Osteoblast (primary cell): ENCODE measurements around the gene DENND2A. TPM values are rescaled to one million over a fixed set of nuclear protein-coding genes. Genes with fewer than 3 reads are reported as not detected.
"Not testable (repeated sequence)": the region's sequence is repeated elsewhere in the genome, so short reads cannot be mapped to it uniquely, and the experiment has no call there.

Source experiments
- DNase-seq: peaks from one replicate; pipeline ENCODE4 v3.0.0; 2011; ENCODE audit warnings: low spot score, mixed read lengths; ENCODE audit not compliant: insufficient read length; ENCODE audit errors: missing footprints
- H2AFZ ChIP-seq: 2 replicates; pipeline ENCODE4 v1.6.0; 2011; ENCODE audit warnings: mild to moderate bottlenecking, low read length
- H3K27ac ChIP-seq: 2 replicates; pipeline ENCODE4 v1.5.1; 2011; ENCODE audit warnings: mild to moderate bottlenecking, low read depth, low read length, moderate library complexity
- H3K27me3 ChIP-seq: 2 replicates; pipeline ENCODE4 v1.6.0; 2012; ENCODE audit warnings: mild to moderate bottlenecking, control low read depth, inconsistent platforms, low read length, moderate library complexity; ENCODE audit not compliant: insufficient read depth
- H3K36me3 ChIP-seq: 2 replicates; pipeline ENCODE4 v1.5.1; 2011; ENCODE audit warnings: mild to moderate bottlenecking, low read length, control low read depth, moderate library complexity; ENCODE audit not compliant: insufficient read depth
- H3K4me1 ChIP-seq: 2 replicates; pipeline ENCODE4 v1.5.1; 2011; ENCODE audit warnings: mild to moderate bottlenecking, low read length, control low read depth, moderate library complexity; ENCODE audit not compliant: insufficient read depth
- H3K4me2 ChIP-seq: 2 replicates; pipeline ENCODE4 v1.6.0; 2011; ENCODE audit warnings: mild to moderate bottlenecking, low read length; ENCODE audit not compliant: insufficient read depth
- H3K4me3 ChIP-seq: fragments of 200-600 bp; sonication (generic); 3 replicates; pipeline ENCODE4 v1.5.1; 2012; ENCODE audit warnings: mild to moderate bottlenecking, low read length, inconsistent platforms; ENCODE audit not compliant: insufficient read depth
- H3K79me2 ChIP-seq: 2 replicates; pipeline ENCODE4 v1.6.0; 2012; ENCODE audit warnings: mild to moderate bottlenecking, low read length, control low read depth, inconsistent platforms; ENCODE audit not compliant: insufficient read depth
- H3K9me3 ChIP-seq: 2 replicates; pipeline ENCODE4 v1.5.1; 2011; ENCODE audit warnings: low read depth, low read length, control low read depth
- H4K20me1 ChIP-seq: 2 replicates; pipeline ENCODE4 v1.6.0; 2012; ENCODE audit warnings: mild to moderate bottlenecking, low read length, control low read depth; ENCODE audit not compliant: insufficient read depth
- CTCF ChIP-seq: IDR thresholded peaks from 2 replicates; pipeline ENCODE4 v1.5.1; 2011; ENCODE audit warnings: mild to moderate bottlenecking, low read depth, low read length, moderate library complexity; ENCODE audit errors: extremely low read depth
- total RNA-seq: library from RNA; depleted of rRNA; stranded (reverse); fragments of >200 nt; gene quantifications from 2 replicates; pipeline ENCODE4 v1.2.3, GENCODE V29; 2012

DENND2A gene
- total RNA-seq, 1 donor = 0.36 TPM

- H3K4me2 ChIP-seq = no peak overlapping the region
- DNase-seq = no peak
- TF ChIP-seq CTCF = no peak
These were observed 28.7 kb upstream of the DENND2A start for GRCh38 chr7:140669352-140669751.

DNA sequence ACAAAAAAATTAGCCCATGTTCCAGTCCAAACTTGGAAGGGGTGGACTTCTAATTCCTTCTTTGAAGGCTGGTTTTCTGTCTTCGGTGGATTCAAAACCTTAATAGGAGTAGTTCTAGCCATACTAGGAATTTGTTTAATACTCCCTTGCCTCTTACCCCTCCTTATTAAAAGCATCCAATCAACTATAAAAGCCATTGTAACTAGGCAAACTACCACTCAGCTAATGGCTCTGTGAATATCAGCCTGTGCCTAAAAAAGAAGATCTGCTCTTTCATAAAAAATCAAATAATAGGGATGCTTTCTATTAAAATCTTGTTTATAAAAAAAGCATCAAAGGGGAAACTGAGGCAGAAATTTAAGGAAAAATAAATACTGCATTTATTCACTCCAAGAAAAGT, 28.0 kb upstream of the DENND2A start:
- Histone ChIP-seq H3K4me3 (no peak overlapping the region), H3K79me2 (no peaks in the 10 kb centered on the region), H2AFZ (no peak overlapping the region), H3K27ac (no peak overlapping the region), H3K36me3 (no peaks in the 10 kb centered on the region), H3K4me1 (peaks cover 2% of the 10 kb centered on the region), H3K4me2 (no peak overlapping the region), H3K9me3 (no peaks in the 10 kb centered on the region), H3K27me3 (no peaks in the 10 kb centered on the region), H4K20me1 (no peaks in the 10 kb centered on the region)
- TF ChIP-seq CTCF = no peak
- no peak for DNase-seq

More at GRCh38 chr7:140669352-140669751, 28.7 kb upstream of the DENND2A start:
- no peak overlapping the region for H3K27ac ChIP-seq
- no peaks in the 10 kb centered on the region for H3K79me2 ChIP-seq
- H3K4me1 ChIP-seq = peaks cover 4% of the 10 kb centered on the region
- no peaks in the 10 kb centered on the region for H3K9me3 ChIP-seq
- no peak overlapping the region for H3K4me3 ChIP-seq
- no peaks in the 10 kb centered on the region for H4K20me1 ChIP-seq
- H2AFZ ChIP-seq = no peak overlapping the region
- no peaks in the 10 kb centered on the region for H3K36me3 ChIP-seq
- H3K27me3 ChIP-seq = no peaks in the 10 kb centered on the region

DNA sequence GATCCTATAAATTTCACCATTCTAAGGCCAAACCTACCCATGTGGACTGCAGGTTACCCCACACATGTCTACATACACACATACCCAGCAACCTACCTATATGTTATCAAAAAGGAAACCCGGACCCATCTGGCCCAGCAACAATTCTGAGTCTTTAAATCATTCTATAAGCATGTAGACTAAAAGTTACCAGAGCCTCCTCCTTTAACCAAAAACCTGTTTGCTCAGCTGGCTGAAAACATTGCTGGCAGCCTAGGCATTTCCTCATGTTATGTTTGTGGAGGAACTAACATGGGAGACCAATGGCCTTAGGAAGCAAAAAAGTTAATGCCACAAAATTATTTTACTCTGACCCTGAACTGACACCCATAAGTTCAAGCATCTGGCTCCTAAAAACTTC, 26.9 kb upstream of the DENND2A start:
- H3K4me3 ChIP-seq = no peak overlapping the region
- H4K20me1 ChIP-seq = no peaks in the 10 kb centered on the region
- no peak for DNase-seq
- H3K27me3 ChIP-seq = no peaks in the 10 kb centered on the region
- H3K36me3 ChIP-seq = no peaks in the 10 kb centered on the region
- H3K9me3 ChIP-seq = no peaks in the 10 kb centered on the region
- no peak for TF ChIP-seq CTCF
- no peaks in the 10 kb centered on the region for H3K4me1 ChIP-seq
- no peaks in the 10 kb centered on the region for H3K79me2 ChIP-seq
- no peak overlapping the region for H3K4me2 ChIP-seq
- no peak overlapping the region for H3K27ac ChIP-seq
- H2AFZ ChIP-seq = no peak overlapping the region

DNA sequence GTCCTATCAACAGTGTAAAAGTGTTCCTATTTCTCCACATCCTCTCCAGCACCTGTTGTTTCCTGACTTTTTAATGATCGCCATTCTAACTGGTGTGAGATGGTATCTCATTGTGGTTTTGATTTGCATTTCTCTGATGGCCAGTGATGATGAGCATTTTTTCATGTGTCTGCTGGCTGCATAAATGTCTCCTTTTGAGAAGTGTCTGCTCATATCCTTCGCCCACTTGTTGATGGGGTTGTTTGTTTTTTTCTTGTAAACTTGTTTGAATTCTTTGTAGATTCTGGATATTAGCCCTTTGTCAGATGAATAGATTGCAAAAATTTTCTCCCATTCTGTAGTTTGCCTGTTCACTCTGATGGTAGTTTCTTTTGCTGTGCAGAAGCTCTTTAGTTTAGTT, 22.3 kb upstream of the DENND2A start:
- DNase-seq, H3K79me2 ChIP-seq, H3K27ac ChIP-seq, H3K4me2 ChIP-seq, H3K4me1 ChIP-seq, H4K20me1 ChIP-seq, H3K4me3 ChIP-seq, H2AFZ ChIP-seq, H3K9me3 ChIP-seq, H3K27me3 ChIP-seq, H3K36me3 ChIP-seq: not testable (repeated sequence)

- no peak overlapping the region for H3K27ac ChIP-seq
- no peaks in the 10 kb centered on the region for H3K27me3 ChIP-seq
- no peak for DNase-seq
- peaks cover 10% of the 10 kb centered on the region for H3K4me1 ChIP-seq
- H4K20me1 ChIP-seq = no peaks in the 10 kb centered on the region
- no peaks in the 10 kb centered on the region for H3K9me3 ChIP-seq
- peak overlapping the region; percentile 68 for H3K4me3 ChIP-seq
- H2AFZ ChIP-seq = peak overlapping the region; percentile 85
- TF ChIP-seq CTCF = peak; percentile 47
- no peaks in the 10 kb centered on the region for H3K79me2 ChIP-seq
- H3K4me2 ChIP-seq = peak overlapping the region; percentile 80
- no peaks in the 10 kb centered on the region for H3K36me3 ChIP-seq
These were observed 20.5 kb upstream of the DENND2A start for GRCh38 chr7:140661124-140661523.
